Germinal center (tissue), 1 donor: ENCODE results near the gene PTPRA.
A peak's percentile ranks its signal among the peaks of the same experiment; 100 is the strongest.

Experiments
- DNase-seq: peaks from one replicate; pipeline ENCODE4 v3.0.0; 2012; ENCODE audit warnings: mixed read lengths, low spot score

Gene PTPRA

GRCh38 chr20:2858591-2858990 lies 14.7 kb upstream of the PTPRA start:
- DNase-seq: no peak

- no peak for DNase-seq
Observed at GRCh38 chr20:2859330-2860121, 13.8 kb upstream of the PTPRA start.

GRCh38 chr20:2864626-2865025 lies 8.7 kb upstream of the PTPRA start:
- DNase-seq: no peak

DNA sequence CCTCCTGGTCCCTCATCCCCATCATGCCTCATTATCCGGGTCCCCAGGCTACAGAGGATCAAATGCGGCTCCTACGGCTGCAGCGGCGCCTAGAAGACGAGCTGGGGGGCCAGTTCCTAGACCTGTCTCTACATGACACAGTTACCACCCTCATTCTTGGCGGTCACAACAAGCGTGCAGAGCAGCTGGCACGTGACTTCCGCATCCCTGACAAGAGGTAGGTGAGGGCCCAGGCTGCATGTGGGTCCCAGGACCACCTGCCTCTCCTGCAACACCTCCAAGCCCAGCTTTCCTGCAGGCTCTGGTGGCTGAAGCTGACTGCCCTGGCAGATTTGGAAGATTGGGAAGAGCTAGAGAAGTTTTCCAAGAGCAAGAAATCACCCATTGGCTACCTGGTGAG lies 8.2 kb upstream of the PTPRA start:
- no peak for DNase-seq

DNA sequence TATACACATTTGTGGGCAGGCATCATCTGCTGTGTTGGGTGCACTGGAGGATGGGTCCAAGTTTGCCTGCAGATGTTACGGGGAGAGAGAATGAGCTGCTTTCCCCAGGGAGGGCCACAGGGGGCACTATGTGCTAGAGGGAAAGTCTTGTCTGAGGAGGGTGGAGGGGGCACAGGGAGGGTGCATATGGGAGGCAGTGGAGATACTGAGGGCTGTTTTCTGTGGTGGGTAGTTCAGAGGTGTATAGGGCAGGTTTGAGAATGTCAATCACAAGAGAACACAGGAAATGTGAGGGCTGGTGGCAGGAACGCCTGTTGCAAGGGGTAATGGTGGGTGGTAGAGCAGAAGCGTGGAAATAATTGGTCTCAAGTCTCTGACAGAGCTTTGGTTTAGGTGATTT lies 7.7 kb upstream of the PTPRA start:
- no peak for DNase-seq

- no peak for DNase-seq
Observed at GRCh38 chr20:2866236-2866635, 7.0 kb upstream of the PTPRA start.

GRCh38 chr20:2867081-2867864 lies 6.0 kb upstream of the PTPRA start:
- no peak for DNase-seq

GRCh38 chr20:2869381-2869780 lies 3.9 kb upstream of the PTPRA start:
- DNase-seq: no peak

DNA sequence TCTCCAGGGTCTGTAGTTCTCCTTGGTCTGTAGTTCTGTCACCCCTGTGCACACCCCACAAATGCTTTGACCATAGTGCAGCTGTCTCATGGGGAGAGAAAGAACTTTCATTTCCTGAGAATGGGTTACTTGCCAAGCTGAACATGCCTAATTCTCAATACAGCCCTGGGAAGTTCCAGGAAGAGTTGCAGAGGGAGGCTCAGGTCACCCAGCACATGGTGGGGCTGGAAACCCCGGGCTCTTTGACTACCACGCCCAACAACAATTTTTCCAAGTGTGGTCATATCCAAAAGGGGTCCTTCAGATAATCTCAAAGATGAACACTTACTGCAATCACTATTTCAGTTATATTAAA lies 2.2 kb upstream of the PTPRA start:
- no peak for DNase-seq

GRCh38 chr20:2871661-2872458 lies 1.4 kb upstream of the PTPRA start:
- DNase-seq: no peak

DNA sequence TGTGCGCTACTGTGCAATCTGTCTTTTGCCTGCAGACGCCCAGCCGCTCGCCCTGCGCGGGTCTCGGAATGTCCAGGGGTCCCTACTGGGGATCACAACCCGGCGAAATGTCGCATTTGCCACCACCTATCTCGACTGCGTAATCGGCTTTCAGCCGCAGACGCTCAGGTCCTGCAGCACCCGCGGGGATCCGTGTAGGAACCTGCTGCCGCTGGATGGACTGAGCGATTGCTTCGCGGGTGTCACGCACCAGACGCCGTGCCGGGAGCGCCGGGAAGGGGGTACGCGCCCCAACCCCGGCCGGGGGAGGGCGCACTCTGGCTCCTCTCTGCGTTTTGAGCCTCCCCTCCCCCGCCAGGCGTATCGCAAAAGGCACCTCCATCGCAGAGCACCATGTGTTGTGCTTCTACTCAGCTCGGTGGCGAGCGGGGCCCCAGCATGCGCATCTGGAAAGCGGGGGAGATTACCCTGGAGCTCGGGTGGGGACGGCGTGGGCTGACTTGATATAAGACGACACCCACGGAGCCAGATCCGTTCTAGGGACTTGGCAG lies 747 bp upstream of the PTPRA start:
- peak; percentile 45 for DNase-seq

GRCh38 chr20:2873747-2874041 lies 413 bp downstream of the PTPRA start:
- DNase-seq: peak; percentile 74

DNA sequence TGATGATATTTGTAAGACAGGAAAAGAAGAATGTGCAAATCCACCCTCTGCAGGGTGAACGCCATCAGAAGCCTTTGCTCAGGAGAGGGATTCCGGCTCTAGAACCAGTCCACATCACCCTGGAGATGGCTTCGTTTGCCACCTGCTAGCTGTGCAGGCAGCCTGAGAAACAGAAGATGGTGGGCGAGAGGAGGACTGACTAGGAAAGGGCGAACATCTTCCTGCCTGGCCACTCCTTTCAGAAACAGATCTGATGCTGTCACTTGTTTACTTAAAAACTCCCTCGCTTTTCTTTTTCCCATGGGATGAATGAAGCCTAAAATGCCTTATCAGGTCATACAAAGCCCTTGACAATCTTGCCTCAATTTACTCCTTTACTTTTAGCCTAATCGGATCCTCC lies 1.2 kb downstream of the PTPRA start:
- no peak for DNase-seq

- DNase-seq: no peak
Observed at GRCh38 chr20:2875690-2876203, 2.5 kb downstream of the PTPRA start.

- no peak for DNase-seq
Observed at GRCh38 chr20:2878515-2878914, 5.2 kb downstream of the PTPRA start.

DNA sequence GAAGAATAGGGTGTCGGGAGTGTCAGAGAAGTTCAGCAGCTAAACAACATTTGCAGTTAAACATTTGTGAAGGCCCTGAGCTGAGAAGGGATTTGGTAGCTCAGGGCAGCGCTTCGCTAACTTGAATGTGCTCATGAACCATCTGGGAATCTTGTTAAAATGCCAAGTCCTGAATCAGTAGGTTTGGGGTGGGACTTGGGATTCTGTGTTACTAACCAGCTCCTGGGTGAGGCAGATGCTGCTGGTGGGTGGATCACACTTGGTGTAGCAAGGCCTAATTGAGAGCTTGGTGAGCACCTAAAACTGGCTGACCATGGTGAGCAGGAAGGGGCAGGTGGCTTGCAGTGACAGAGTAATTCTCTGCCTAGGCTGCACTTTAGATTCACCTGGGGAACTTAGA lies 5.9 kb downstream of the PTPRA start:
- DNase-seq: no peak

- DNase-seq: no peak
Observed at GRCh38 chr20:2880650-2881049, 7.4 kb downstream of the PTPRA start.

GRCh38 chr20:2883726-2884637 lies 10.7 kb downstream of the PTPRA start:
- DNase-seq: no peak

- DNase-seq: no peak
Observed at GRCh38 chr20:2887715-2888114, 14.4 kb downstream of the PTPRA start.

DNA sequence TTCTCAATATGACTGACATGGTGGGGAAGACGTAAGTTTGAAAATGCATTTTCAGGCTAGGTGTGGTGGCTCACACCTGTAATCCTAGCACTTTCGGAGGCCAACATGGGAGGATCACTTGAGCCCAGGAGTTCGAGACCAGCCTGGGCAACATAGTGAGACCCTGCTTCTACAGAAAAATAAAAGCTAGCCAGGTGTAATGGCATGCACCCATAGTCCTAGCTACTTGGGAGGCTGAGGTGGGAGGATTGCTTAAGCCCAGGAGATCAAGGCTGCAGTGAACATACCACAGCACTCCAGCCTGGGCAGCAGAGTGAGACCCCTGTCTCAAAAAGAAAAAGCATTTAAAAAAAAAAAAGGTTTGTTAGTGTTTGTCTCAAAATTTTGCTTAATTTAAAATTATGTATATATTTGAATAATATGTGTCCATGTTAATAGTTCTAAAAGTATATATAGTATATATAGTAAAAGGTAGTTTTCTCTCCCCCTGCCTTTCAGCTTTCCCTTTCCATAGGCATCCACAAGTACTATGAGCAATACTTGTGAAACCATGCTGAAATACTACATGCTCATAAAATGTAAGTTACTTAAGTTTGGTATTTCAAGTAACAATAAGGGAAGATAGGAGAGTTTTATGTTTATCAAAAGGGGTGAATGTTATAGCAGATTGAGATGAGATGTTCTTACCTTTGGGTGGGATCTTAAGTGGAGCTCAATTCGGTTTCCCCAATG lies 15.1 kb downstream of the PTPRA start:
- no peak for DNase-seq

DNA sequence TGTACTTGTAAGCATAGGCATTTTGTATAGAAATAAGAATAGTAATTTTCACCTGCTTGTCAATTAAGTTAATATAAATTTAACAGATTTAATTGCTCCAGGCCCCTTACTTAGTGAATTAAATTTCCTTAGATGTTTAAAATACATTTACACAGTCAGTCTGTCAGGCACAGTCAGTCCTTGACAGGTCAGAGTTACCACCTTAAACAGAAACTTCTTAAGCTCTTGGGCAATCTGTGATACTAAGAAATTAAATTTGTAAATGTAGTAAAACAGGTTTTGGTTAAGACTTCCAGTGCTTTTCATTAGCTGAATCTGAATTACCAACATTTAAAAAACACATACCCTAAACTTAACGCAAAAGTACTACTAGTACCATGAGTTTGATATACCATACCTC lies 15.9 kb downstream of the PTPRA start:
- no peak for DNase-seq
